ENCODE results near the gene HEG1.

Gene HEG1

DNA sequence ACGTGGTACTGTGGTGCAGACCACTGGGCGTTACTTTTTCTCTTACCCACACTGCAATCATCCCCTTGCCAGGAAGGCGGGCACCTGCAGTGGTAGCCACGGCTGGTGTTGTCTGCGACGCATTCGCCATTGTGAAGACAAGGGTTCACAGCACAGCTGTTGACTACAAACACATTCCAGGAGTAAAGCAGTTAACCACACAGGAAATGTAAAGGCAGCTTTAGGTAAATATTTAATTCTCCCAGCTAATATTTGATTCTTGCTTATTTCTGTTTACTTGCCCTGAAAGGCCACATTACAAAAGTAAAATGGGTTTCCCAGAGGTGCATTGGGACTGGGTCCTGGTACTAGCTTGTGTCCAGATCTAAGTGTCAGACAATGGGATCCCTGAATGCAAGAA, 45.4 kb downstream of the HEG1 start:
- no peak for DNase-seq

DNA sequence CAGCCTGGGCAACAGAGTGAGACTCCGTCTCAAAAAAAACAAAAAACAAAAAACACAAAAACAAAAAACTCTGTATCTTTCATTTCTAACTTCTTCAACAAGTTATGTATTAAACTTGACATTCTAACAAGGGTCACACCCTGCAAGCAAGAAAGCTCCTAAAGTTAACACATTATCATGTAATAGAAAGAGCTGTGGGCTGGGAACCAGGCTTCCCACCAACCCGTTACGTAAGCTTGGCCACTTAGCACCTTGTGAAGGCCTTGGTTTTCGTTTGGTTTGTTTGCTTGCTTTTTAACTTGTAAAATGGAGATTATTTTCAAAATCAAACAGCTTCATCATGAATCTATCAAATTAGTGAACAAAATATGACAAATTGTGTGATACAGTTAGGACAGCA, 47.0 kb downstream of the HEG1 start:
- DNase-seq: no peak

DNA sequence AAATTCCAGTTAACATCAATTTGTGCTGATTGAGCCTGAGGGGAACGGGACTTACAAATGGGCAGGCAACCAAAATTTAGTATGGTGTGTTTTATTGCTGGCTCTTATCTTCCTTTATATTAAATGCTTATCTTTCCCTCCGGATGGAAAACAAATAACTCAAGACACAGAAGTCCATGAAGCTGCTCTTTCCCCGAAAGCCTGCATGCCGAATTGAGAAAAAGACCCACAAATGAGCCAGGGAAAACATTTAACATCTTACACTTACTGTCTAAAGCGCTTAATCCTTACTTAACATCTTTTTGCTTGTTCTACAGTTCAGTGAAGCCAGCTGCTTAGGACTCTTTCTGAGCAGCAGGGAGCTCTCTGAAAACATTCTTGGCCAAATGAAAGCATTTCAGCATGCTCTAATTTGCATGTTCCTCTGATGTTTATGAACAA, 49.5 kb downstream of the HEG1 start:
- DNase-seq: no peak

DNA sequence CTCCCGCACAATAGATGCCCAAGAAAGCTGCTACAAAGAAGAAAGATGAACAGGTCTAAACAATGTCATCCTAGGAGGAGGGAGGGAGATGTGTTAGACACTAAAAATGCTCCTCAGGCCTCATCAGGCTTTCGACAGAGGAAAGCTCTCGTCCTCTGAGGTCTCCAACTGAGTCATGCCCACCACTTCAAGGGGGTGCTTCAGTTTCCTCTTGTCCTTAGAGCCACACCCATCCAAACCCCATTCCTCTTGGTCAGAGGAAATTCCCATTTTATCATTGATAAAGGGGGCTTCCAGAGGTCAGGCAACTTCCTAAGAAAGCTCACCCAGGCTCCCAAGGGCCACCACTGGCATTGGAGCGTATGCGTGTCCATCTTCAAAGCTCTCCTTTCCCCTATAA, 50.1 kb downstream of the HEG1 start:
- no peak for DNase-seq

DNA sequence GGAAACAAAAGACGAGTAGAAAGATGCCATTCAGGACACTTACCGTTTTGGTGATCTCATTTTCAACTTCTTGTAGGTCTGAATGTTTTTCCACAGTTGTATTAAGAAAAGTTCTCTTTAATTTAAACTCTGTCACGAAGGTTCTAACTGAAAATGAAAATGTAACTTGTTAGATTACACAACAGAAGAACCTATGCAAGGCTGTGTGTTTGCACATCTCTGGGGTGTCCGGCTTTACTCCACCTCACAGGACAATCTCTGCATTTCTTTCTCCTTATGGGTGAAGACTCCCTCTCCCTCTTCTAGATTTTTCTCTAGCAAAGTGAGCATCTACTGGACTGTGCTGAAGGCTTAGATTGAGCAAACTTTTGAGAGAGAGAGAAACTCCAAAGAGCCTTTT, 50.6 kb downstream of the HEG1 start:
- no peak for DNase-seq

DNA sequence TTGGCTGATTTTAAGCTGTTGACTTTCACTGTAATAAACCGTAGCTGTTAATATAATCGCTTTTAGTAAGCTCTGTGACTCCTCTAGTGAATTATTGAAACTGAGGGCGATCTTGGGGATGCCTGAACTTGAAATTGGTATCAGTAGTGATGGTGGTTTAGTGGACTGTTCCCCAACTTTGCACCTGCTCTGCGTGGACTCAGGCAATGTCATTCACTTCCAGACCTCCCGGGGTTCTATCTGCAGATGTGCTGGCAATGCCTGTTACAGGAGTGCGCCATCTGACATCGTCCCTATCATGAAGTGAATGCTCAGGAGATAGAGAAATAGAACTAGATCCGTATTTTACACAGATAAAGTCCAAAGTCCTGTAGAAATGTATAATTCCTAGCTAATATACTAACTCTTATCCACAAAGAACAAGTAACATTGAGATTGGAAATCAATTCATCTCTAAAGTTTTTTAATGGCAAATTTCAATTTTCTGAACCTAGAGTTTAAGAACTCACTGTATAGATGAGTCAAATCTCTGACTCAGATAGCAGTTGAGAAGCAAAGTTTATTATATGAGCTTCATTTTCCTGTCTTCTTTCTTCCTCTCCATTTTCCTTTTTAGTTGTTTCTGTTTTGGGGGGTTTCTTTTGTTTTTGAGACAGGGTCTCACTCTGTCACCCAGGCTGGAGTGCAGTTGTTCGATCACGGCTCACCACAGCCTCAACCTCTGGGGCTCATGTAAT, 51.8 kb downstream of the HEG1 start:
- DNase-seq: no peak

DNA sequence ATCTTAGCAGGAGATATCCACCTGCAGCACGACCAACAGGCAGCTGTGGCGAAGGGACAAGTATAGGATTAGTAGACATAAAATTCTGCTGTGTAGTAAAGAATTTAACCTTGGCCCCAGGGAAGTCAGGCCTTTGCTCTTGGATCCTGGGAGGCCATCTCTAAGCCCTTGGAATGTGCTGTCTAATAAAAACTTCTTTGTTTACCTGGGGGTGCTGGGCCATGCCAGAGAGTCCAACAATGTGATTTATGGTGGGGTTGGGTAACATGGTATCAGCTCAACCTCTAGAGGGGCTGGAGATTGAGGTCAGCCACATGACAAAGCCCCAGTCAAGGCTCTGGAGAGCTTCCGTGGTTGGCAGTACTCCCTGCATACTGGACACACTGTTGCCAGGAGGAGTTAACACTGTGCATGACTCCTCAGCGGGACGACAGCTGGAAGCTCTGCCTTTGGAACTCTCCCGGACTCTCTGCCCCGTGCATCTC, 52.4 kb downstream of the HEG1 start:
- peak; percentile 70 for DNase-seq

DNA sequence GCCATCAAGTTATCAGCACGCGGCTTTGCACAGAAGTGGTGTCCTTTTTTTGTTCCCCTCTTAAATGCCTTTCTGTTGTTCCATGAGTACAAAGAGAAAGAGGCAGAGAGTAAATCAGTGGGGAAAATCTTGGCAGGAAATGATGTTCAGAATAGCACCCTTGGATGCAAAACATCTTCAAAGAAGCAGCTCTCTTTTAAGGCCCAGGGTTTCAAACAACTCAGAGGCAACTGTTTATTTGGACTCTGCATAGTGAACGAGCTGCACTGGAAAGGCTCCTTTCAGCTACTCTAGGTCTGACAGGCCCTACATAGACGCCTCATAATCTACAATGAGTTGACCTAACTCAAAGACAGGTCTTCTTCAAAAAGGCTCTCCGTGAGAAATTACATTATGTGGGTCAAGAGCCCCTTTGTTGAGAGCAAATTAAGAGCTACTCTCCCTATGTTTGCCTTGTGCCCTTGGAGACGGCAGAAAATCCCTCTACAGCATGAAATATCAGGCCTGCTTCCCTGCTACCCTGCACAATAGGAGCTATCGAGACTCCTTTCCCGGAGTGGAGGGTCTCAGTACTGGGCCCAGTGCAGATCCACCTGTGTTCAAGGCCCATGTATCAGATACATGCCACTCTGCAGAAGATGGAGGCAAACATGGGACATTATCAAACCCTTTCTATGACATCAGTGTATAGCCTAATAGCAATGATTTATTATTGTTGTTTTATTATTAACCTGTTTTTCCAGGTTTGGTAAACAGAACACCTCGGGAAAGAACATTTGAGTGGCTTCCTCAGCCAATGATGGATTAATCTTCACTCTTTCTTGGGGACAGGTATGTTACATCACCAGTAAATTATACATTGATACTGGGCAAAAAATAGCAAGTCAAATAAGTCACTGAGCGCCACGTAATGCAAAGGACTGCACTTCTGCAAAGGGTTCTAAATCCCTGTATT, 53.1 kb downstream of the HEG1 start:
- DNase-seq: no peak

DNA sequence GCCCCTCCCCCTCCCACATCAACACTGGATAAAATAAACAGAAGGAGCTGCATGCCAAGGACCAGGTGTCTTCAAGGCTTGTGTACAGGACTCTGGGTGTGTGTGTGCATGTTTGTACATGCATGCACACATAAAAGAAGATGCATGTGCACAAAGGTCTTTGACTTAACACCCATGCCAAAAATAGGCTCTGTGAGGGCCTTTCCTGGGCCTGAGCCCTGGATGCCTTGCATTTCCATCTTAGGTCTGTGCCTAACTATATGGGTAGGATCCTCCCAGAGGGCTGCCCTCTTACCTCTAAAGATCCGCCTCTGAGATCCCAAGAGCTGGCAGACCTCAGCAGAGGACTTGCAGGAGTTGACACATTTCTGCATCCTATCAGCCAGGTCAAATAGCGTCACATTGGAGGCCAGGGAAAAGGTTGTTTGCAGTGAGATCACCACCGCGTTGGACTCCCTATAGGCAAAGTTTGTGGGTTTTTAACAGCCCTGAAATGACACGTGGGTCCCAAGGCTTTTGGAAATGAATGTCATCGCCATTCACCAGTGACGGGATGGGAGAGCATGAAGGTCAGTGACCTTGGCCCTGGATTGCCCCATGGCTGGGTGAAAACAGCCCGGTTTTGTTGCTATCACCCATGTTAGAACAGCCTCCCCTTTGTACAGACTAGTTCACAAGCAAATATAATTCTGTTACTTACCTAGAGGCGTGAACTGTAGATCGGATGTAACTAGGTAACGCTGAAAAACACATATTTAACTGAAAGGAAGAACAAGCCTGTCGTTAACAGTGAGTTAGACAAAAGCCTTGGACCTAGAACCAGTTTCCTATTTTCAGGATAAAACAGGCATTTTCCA, 54.0 kb downstream of the HEG1 start:
- no peak for DNase-seq

DNA sequence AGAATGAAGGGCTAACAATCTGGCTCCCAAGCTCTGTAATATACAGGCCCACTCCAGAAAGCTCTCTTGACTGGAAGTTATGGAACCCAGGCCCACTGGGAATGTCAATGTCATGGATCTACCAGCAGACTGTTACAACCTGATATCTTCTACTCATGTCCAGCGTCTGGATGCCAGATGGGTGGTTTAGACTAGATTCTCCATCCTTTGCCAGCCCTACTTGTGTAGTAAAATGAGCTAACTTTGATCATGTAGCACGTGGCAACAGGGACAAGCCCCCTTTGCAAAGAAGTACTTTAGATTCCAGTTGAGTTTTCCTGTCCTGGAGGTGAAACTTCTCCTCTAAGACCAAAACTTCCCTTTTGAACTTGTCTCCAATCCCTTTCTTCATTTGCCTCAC, 55.1 kb downstream of the HEG1 start:
- DNase-seq: no peak

DNA sequence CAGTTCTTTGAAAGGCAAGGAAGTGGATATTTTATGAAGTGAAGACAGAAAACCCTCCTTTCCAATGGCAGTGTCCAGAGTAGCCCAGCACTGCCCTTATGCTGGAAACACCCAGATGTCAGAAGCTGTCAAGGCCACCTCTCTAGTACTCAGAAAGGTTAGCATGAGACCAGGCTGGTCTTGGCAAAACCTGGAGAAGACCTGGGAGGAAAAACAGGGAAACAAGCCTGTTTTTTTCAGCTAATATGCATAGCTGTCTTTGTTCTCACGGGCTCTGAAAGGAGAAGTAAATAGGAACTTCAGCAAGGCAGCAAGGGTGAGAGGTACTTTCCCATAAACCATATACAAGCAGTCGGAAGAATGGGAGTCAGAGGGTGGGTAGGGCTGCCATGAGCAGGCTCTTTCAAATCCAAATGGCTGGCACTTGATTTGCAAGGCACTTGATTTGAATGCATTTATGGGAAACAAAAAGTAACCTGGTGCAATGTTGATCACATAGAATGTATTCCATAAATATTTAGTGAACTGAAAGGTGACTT, 55.8 kb downstream of the HEG1 start:
- DNase-seq: no peak

DNA sequence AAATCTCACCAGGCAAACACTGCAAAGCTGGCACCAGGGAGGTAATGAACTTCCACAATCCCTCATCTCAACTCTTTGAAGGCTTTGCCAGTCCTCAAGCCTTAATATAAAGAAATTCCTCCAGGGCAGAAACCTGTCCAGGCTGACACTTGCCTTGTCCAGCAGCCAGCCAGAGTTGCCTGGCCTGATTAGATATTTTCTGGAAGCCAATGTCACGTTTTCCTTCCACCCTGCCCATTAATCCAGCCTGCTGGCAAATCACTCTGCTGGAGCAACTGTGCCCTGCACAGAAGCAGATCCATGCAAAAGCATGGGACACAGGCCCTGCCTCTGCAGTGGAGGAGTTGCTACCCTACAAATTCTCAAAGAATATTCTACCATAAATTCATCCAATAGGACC, 56.5 kb downstream of the HEG1 start:
- DNase-seq: no peak

DNA sequence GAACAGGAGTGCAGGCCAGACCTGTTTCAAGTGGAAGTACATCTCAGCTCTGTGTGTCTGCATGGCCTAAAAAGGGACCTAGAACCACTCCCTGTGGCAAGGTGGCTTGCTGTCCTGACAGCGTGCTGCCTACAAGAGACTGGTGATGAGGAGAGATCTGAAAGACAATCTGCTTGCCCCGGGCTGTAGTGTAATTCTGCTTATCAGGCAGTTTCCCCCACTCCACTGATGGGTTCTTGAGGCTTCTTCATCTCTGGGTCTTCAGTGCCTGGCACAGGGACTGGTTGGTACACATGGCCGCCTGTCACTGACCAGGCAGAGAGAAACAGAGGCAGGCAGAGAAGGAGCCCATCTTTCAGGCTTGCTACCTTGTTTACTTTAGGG, 57.6 kb downstream of the HEG1 start:
- no peak for DNase-seq

DNA sequence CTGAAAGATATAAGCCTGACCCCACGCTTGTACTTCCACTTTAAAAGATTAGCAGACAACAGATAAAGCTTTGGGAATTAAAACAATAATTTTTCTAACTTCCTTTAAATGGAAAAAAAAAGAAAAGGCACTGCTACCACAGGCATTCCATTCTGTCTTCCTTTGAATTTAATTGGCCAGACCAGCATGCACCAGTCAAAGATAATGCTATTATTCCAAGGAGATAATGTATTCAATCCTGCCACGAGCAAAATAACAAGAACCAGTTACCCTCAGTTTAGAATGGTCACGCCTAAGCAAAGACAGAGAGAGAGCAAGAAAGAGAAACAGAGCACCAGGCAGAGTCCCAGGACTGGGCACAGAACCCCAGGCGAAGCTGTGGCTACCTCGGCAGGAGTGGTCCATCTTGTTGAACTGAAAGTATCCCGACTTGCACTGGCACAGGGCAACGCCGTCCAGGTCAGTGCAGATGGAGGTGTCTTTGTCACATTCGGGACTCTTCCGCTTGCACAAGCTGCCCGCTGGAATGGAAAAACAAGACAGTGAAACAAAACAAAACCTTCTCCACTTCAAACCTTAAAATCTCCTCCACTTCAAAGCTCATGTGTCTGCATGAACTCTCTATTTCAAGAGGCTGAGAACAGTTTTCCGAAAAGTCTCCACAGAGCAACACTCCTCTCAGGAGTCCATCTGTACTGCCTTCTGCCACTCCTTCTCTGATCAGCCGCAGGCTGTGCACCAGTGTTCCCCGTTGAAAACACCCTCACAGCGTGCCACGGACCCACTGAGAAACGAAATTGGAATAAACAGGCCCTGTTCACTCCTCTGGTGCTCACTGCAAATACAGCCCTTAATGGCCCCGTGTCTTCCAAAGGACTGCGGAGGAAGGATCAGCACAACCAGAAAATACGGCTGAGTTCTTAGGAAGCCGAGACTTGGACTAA, 58.2 kb downstream of the HEG1 start:
- no peak for DNase-seq

DNA sequence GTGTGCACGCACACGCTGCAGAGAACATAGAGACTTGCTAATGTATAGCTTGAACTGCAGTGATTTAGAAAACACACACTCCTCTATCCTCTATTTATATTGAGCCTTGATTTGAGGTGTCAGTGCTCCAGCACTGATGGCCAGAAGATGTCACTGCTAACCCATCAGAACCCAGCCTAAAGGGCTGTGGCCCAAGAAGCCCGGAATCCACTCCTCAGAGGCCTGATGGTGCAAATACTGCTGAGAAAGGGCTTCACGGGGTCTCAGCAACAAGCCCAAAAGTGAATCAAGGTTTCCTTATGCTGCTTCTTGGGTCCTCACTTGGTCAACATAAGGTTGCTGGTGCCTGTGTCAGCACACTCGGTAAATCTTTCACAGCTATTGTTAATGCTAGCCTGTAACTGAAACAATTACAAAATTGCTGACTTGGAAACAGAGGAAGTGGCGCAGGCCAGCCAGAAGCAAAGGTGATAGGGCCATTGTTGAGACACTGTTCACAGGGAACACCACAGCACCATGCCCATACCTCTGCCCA, 60.3 kb downstream of the HEG1 start:
- DNase-seq: peak; percentile 78

DNA sequence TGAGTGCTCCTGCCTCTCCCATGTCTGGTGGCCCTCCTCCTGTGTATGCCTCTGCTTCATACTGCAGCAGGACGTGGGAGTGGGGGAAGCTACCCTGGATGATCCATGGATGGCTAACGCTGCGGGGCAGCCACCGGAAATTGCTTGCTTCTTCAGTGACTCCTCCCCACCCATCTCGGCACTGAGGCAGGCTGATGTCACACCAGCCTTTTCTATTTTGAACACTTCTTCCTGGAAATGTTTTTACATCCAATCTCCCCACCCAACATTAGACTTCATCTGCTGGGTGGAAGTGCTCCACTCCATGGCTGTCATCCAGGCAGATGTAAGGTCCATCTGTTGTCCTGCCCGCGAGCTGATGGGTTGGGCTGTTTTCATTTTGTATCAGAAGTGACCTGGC, 62.3 kb downstream of the HEG1 start:
- peak; percentile 44 for DNase-seq

DNA sequence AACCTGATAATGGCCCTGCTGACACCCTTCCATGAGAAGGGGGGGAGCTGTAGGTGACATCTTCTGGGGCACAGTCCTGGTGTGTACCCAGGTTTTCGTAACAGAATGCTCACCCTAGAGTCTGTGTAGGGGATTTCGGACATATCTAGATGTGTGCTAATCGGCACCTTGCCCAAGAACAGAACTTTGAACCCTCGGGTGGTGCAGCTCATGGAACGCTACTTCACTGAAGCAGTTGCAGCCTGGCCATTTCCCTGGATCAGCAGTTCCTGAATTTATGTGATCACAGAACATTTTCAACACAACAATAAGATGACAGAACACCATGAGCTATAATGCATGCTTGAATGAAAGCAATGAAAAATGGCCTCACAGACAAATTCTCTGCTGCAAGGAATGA, 63.8 kb downstream of the HEG1 start:
- DNase-seq: no peak

DNA sequence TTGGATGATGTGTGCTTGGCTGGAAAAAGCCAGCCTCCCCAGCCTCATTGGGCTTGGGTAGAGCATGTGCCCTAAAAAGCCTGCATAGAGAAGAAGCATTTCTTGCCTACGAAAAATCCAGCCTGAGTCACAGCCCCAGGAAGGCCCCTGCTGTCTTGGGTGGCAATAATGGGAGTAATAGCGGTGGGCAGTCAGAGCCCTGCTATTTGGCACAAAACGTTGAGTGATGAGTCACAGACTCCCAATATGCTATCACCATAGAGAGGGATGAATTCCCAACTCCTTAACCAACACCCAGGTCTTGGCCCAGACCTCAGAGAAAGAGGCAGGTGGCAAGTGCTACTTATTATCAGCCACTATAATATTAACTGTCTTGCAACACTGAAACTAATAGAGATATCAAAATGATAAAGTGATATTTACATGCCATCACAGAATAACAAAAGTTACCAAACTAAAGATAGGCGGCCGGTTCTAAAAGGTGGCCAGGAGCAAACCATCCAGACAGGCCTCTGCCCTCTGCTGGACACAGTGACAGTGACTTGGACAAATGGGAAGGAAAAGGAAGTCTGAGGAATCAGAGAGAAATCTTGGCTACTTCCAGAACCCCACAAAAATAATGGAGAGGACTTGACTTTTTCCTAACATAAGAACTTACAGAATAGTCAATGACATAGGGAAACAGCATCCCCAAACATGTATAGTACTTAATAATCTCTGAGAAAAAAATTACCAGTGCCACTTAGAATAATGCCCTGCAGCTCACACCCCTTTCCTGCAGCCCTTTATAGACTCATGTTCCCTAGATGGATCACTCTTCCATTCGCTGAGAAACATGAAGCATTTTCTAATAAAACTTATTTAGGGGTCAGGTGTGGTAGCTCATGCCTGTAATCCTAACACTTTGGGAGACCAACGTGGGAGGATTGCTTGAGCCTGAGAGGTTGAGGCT, 69.3 kb downstream of the HEG1 start:
- DNase-seq: no peak

DNA sequence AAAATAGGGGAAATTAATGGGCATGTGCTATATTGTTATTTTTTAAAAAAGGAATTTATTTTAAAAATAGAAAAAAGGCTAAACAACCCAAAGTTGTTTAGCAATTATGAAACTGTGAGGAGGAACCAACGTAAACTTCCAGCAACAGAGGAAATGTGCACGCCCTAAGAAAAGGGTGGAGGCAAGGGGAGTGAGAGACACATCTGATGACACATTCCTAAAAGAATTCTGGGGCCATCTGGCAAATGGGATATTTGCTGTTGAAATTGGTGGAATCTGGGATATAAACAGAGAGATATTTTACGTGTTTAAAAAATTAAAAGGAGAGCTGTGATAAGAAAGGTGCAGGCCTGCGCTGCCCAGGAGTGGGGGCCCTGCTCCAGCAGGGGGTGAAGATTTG, 70.4 kb downstream of the HEG1 start:
- no peak for DNase-seq

DNA sequence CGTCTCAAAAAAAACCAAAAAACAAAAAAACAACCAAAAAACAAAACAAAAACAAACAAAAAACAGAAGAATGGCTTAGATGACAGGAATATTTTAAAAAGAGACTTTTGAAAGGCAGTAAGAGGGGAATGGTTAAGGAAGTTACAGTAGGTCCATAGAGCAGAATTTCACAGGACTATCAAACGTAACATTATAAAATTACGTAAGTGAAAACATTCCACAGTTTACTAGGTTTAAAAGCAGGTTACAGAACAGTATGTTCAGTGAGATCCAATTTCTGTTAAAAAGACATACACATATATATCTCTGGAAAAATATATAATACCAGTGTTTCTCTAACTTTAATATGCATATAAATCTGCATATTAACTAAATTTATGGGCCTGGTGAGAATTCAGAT, 71.0 kb downstream of the HEG1 start:
- DNase-seq: no peak
